Stomach (tissue), 4 donors: Measurements from ENCODE around the gene AQP12B.
"Not testable (repeated sequence)": the region's sequence is repeated elsewhere in the genome, so short reads cannot be mapped to it uniquely, and the experiment has no call there.

Experiments
- EP300 ChIP-seq: sonication (generic); formaldehyde crosslinking; IDR thresholded peaks from one replicate; pipeline ENCODE4 v1.6.1; 2017; ENCODE audit warnings: antibody characterized with exemption
- POLR2A ChIP-seq, 4 donors: fragments of 450-650 bp; IDR thresholded peaks; one replicate each; pipeline ENCODE4 v1.6.1; 2016; ENCODE audit warnings: antibody characterized with exemption in 4 of 4, control low read depth in 2 of 4, mild to moderate bottlenecking in 1 of 4, moderate library complexity in 1 of 4
- TF ChIP-seq, protein P1 (sequence below), 7 experiments: fragments of 450-650 bp in 4 of 7; fragments of 200-600 bp in 3 of 7; sonication (generic) in 3 of 7; IDR thresholded peaks; one replicate each; pipeline ENCODE4 v1.5.1; 2016 to 2019; ENCODE audit warnings: antibody characterized with exemption in 7 of 7, control low read depth in 2 of 7, mild to moderate bottlenecking in 1 of 7

DNA sequence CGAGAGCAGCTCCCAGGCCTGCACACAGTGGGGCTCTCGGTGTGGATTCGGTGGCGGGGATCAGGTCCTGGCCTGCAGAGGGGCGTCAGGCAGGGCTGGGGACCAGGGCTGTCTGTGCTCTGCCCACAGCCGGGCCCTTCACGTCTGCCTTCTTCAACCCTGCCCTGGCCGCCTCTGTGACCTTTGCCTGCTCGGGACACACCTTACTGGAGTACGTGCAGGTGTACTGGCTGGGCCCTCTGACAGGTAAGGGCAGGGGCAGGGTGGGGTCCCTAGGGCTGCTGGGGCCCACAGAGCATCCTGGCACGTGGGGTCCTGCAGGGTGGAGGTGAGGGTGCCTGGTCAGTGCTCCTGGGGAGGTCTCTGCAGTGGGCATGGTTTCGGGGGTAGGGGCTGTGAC, 11.6 kb upstream of the AQP12B start:
- TF ChIP-seq, protein P1, sequence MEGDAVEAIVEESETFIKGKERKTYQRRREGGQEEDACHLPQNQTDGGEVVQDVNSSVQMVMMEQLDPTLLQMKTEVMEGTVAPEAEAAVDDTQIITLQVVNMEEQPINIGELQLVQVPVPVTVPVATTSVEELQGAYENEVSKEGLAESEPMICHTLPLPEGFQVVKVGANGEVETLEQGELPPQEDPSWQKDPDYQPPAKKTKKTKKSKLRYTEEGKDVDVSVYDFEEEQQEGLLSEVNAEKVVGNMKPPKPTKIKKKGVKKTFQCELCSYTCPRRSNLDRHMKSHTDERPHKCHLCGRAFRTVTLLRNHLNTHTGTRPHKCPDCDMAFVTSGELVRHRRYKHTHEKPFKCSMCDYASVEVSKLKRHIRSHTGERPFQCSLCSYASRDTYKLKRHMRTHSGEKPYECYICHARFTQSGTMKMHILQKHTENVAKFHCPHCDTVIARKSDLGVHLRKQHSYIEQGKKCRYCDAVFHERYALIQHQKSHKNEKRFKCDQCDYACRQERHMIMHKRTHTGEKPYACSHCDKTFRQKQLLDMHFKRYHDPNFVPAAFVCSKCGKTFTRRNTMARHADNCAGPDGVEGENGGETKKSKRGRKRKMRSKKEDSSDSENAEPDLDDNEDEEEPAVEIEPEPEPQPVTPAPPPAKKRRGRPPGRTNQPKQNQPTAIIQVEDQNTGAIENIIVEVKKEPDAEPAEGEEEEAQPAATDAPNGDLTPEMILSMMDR (IDR thresholded peaks at IDR 0.05) = not testable (repeated sequence)
- TF ChIP-seq POLR2A (IDR thresholded peaks at IDR 0.05); EP300: not testable (repeated sequence)
